Stimulated activated CD4-positive, alpha-beta T cell treated with anti-CD3 and anti-CD28 coated beads, Interleukin-1b, Interleukin-23, amount 100 ng/mL, for 1 hour (primary cell): ENCODE data around the gene CGAS.
"Not testable (repeated sequence)": the region's sequence is repeated elsewhere in the genome, so short reads cannot be mapped to it uniquely, and the experiment has no call there.

ENCODE experiments used
- DNase-seq, 2 donors: peaks; one replicate each; pipeline ENCODE4 v3.0.0-alpha.2; 2020; ENCODE audit warnings: low read depth in 2 of 2

CGAS gene

GRCh38 chr6:73395875-73396274 lies 56.2 kb downstream of the CGAS start:
- DNase-seq = no peak

DNA sequence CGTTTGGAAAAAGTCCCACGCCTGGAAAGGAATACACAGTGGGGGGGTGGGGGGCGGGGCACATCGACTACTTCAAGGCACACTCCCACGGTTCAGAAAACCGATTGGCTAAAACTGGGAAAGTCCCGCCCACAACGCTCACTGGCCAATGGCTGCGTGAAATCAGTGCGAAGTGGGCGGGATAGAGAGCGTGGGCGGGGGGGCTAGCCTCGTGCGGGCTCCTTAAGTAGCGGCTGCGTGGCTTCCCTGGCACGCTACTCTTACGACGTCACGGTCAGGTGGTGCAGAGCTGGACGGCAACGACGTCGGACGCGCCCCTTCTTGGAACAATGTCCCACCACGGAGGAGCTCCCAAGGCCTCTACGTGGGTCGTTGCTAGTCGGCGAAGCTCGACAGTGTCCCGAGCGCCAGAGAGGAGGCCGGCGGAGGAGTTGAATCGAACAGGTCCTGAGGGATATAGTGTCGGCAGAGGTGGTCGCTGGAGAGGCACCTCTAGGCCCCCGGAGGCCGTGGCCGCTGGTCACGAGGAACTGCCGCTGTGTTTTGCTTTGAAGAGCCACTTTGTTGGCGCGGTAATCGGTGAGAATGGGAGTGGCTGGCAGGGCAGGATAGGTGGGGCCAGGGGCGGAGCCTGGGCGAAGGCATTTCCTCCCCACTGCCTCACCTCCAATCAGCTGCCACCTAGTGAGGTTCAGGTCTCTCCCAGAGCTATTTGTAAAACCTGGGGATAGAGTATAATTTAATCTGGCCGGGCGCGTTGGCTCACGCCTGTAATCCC lies 57.3 kb downstream of the CGAS start, which contains the start of gene DDX43:
DDX43 (plus strand) TSS at position 252 of the 778 bp plus-strand sequence; CDS start at position 330, 78 bp downstream.
- DNase-seq = no peak

- no peak for DNase-seq
Observed at GRCh38 chr6:73393278-73393677, 58.8 kb downstream of the CGAS start.

GRCh38 chr6:73392188-73392587 lies 59.9 kb downstream of the CGAS start:
- DNase-seq = not testable (repeated sequence)

GRCh38 chr6:73391675-73392074 lies 60.4 kb downstream of the CGAS start:
- no peak for DNase-seq

GRCh38 chr6:73389854-73390253 lies 62.2 kb downstream of the CGAS start:
- no peak for DNase-seq

DNA sequence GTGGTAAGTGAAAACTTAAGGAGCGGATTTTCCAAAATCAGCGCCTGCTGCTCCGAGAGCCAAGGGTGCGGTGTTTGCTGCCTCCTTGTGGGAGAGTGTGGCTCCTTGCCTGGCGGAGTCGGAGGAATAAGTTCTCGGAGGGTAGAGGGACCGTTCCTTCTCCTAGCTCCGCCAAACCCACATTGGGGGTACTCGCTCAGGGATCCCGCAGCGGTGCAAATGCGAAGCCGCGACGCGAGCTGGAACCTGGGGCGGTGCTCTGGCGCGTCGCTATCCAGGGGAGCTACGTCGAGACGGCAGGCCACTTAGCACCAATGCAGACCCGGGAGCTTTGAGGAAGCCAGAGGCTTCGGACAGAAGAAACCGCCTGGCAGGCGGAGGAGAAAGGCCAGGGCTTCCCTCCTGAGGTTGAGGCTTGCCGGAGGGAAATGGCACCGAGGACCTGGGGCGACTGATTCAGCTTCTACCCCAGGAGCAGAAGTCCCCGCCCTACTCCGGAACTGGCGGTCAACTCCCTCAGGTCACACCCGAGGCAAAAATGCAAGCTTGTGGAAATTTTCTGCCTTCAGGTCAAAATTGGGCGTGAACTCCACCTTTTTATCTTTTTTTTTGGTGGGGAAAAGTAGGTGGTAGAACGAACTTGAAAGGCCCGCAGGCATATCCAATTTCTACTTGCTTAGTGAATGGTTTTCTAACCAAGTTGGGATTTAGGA lies 63.1 kb downstream of the CGAS start:
- DNase-seq = peak in 1 of 2 donors; percentile 23

DNA sequence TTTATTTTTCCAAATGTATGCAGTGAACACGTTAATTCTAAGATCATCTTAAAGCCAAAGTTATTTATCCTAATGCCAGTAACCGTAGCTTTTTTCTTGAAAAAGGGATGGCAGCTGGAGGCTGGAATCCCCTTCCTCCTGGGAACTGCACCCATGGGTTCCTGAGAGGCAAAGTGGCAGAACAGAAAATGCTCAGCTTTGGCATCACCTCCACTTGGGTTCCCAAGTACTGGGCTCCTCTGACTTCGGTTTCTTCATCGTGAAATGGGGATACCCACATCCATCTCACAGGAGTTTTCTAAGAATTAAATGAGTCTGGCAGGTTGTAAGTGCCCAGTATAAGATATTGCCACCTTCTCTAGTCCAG lies 63.7 kb downstream of the CGAS start:
- no peak for DNase-seq

DNA sequence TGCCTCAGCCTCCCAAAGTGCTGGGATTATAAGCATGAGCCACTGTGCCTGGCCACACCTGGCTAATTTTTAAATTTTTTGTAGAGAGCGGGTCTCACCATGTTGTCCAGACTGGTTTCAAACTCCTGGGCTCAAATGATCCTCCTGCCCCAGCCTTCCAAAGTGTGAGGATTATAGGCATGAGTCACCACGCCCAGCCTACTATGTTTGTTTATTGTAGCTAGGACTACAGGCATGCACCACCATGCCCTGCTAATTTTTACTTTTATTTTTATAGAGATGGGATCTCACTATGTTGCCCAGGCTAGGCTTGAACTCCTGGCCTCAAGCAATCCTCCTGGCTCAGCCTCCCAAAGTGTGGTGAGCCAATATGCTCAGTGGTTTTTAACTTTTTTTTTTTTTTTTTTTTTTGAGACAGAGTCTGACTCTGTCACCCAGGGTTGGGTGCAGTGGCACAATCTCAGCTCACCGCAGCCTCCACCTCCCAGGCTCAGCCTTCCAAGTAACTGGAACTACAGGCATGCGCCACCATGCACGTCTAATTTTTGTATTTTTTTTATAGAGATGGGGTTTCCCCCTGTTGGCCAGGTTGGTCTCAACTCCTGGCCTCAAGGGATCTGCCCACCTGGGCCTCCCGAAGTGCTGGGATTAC lies 69.5 kb downstream of the CGAS start:
- DNase-seq = no peak

DNA sequence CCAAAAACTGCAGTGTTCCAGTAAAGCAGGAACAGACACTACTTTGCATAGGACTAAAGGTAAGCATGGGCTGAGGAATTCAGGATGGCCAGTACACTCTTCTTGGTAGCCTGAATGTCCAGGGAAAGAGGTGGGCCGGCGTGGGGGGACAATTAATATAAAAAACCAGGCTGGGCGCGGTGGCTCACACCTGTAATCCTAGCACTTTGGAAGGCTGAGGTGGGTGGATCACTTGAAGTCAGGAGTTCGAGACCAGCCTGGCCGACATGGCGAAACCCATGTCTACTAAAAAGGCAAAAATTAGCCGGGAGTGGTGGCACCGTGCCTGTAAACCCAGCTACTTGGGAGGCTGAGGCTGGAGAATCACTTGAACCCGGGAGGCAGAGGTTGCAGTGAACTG lies 70.6 kb downstream of the CGAS start:
- DNase-seq = not testable (repeated sequence)

GRCh38 chr6:73377225-73377624 lies 74.9 kb downstream of the CGAS start:
- no peak for DNase-seq

DNA sequence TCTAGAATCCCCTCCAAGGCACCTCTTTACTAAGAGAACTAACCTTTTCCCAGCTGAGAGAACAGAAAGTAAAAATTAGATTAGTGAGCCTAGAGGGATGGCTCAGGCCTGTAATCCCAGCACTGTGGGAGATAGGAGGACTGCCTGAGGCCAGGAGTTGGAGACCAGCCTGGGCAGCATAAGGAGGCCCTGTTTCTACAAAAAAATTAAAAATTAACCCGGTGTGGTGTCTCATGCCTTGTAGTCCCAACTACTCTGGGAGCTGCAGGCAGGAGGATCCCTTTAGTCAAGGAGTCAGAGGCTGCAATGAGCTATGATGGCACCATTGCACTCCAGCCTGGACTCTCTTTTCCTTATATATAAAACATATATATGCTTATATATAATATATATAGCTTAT lies 76.9 kb downstream of the CGAS start:
- DNase-seq = no peak
